ENCODE results near the gene EXOC6B. TPM values are rescaled to one million over a fixed set of nuclear protein-coding genes. Genes with fewer than 3 reads are reported as not detected.
A peak's percentile ranks its signal among the peaks of the same experiment; 100 is the strongest.

EXOC6B gene
- total RNA-seq, 2 donors from 2014 or later, result 51.3 to 68.9 TPM

DNA sequence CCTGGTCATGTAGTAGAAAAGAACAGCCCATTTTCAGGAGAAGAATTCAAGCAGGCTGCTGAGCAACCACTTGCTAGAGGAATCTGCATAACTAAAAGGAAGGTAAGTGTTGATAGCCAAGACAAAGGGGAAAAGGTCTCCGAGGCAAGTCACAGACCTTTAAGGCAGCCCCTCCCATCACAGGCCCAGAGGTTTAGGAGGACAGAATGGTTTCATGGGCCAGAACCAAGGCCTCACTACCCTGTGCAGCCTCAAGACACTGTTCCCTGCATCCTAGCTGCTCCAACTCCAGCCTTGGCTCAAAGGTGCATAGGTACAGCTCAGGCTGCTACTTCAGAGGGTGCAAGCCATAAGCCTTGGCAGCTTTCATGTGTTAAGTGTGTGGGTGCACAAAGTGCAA is 439.5 kb downstream of the EXOC6B start:
- H3K9me3 Mint-ChIP-seq, result peaks cover 57% of the 10 kb centered on the region
- DNase-seq, result peak; percentile 58
- H3K36me3 Mint-ChIP-seq (ENCODE audit: low read depth), result peaks cover 25% of the 10 kb centered on the region
- no peak for TF ChIP-seq CTCF (conservative IDR thresholded peaks at IDR 0.05)
- H3K4me3 ChIP-seq (ENCODE audit: low read length), result peak overlapping the region; percentile 18
- H3K4me3 Mint-ChIP-seq, result no peak overlapping the region
- H3K27ac ChIP-seq (ENCODE audit: low read depth, low read length), result no peak overlapping the region
- no peaks in the 10 kb centered on the region for H3K27me3 Mint-ChIP-seq (ENCODE audit: insufficient read depth)
- H3K27me3 ChIP-seq (ENCODE audit: control insufficient read depth, insufficient read depth, low read length, poor library complexity, severe bottlenecking), result no peaks in the 10 kb centered on the region
- H3K9me3 ChIP-seq (ENCODE audit: control insufficient read depth, low read length), result peaks cover 64% of the 10 kb centered on the region
- H3K4me1 ChIP-seq (ENCODE audit: control insufficient read depth, insufficient read depth, low read length), result no peaks in the 10 kb centered on the region
- WGBS, 2 experiments (ENCODE audit: insufficient coverage in 1 of 2, insufficient read length in 1 of 2), result 71% methylated on average over 1 of the region's 1 CpG; no CpG with 5 or more reads in 1 of the 2 experiments
- no peaks in the 10 kb centered on the region for H3K4me1 Mint-ChIP-seq
- no peak overlapping the region for H3K27ac Mint-ChIP-seq
- H3K9ac ChIP-seq (ENCODE audit: extremely low read depth, low read length, poor library complexity, severe bottlenecking), result no peak overlapping the region
- H3K36me3 ChIP-seq (ENCODE audit: control insufficient read depth, insufficient read depth, low read length), result no peaks in the 10 kb centered on the region

DNA sequence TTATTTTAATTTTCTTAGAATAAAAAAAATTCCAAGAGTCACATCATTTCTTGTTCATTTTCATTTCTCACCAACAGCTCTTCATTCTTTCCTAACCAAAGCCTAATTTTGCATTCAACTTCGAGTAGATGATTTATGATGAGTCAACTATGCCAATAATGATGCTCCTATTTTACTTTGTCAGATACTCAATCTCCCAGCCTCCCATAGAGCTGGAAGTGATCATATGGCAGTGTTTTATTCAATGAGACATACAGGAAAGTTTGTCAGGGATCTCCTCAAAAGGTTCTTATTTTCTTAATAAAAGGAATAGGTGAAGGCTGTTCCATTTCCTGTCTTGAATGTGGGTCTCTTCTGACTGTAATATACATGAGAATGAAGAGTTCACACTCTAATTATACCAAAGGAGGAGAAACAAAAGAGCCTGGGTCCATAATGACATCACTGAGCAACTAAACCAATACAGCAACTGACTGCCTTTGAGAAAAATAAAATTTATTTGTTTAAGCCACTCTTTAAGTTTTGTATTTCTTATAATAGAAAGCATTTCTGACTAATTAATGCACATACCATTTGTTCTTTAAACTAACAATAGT is 447.0 kb downstream of the EXOC6B start:
- peaks cover 37% of the 10 kb centered on the region for H3K36me3 Mint-ChIP-seq (ENCODE audit: low read depth)
- H3K27ac Mint-ChIP-seq, result no peak overlapping the region
- Histone ChIP-seq H3K4me1 (ENCODE audit: control insufficient read depth, insufficient read depth, low read length) (no peaks in the 10 kb centered on the region), H3K36me3 (ENCODE audit: control insufficient read depth, insufficient read depth, low read length) (peaks cover 21% of the 10 kb centered on the region), H3K4me3 (ENCODE audit: low read length) (no peak overlapping the region), H3K27ac (ENCODE audit: low read depth, low read length) (peak overlapping the region; percentile 24), H3K9me3 (ENCODE audit: control insufficient read depth, low read length) (peaks cover 8% of the 10 kb centered on the region), H3K9ac (ENCODE audit: extremely low read depth, low read length, poor library complexity, severe bottlenecking) (no peak overlapping the region), H3K27me3 (ENCODE audit: control insufficient read depth, insufficient read depth, low read length, poor library complexity, severe bottlenecking) (no peaks in the 10 kb centered on the region)
- no peaks in the 10 kb centered on the region for H3K27me3 Mint-ChIP-seq (ENCODE audit: insufficient read depth)
- no peak for TF ChIP-seq CTCF (conservative IDR thresholded peaks at IDR 0.05)
- no peaks in the 10 kb centered on the region for H3K4me1 Mint-ChIP-seq
- H3K4me3 Mint-ChIP-seq, result no peak overlapping the region
- DNase-seq, result no peak
- WGBS, 2 experiments (ENCODE audit: insufficient coverage in 1 of 2, insufficient read length in 1 of 2), result 73% methylated on average over 1 of the region's 1 CpG; no CpG with 5 or more reads in 1 of the 2 experiments
- H3K9me3 Mint-ChIP-seq, result peaks cover 11% of the 10 kb centered on the region

GRCh38 chr2:72367530-72368225 is 458.2 kb downstream of the EXOC6B start:
- 84 to 99% methylated on average over 4 to 5 of the region's 5 CpGs for WGBS, 2 experiments (ENCODE audit: insufficient coverage in 1 of 2, insufficient read length in 1 of 2)
- DNase-seq, result peak; percentile 71

More at GRCh38 chr2:72367530-72368225, 458.2 kb downstream of the EXOC6B start:
- H3K9ac ChIP-seq (ENCODE audit: extremely low read depth, low read length, poor library complexity, severe bottlenecking), result no peak overlapping the region
- peaks cover 26% of the 10 kb centered on the region for H3K9me3 Mint-ChIP-seq
- no peak overlapping the region for H3K27ac Mint-ChIP-seq
- no peaks in the 10 kb centered on the region for H3K36me3 ChIP-seq (ENCODE audit: control insufficient read depth, insufficient read depth, low read length)
- no peaks in the 10 kb centered on the region for H3K27me3 Mint-ChIP-seq (ENCODE audit: insufficient read depth)
- H3K4me1 ChIP-seq (ENCODE audit: control insufficient read depth, insufficient read depth, low read length), result no peaks in the 10 kb centered on the region
- TF ChIP-seq CTCF (conservative IDR thresholded peaks at IDR 0.05), result peak; percentile 67
- H3K4me1 Mint-ChIP-seq, result no peaks in the 10 kb centered on the region
- no peaks in the 10 kb centered on the region for H3K9me3 ChIP-seq (ENCODE audit: control insufficient read depth, low read length)
- no peak overlapping the region for H3K27ac ChIP-seq (ENCODE audit: low read depth, low read length)
- H3K36me3 Mint-ChIP-seq (ENCODE audit: low read depth), result peaks cover 26% of the 10 kb centered on the region
- H3K27me3 ChIP-seq (ENCODE audit: control insufficient read depth, insufficient read depth, low read length, poor library complexity, severe bottlenecking), result no peaks in the 10 kb centered on the region
- no peak overlapping the region for H3K4me3 Mint-ChIP-seq
- H3K4me3 ChIP-seq (ENCODE audit: low read length), result no peak overlapping the region
